H9 (cell line): ENCODE results near the gene UST. TPM values are rescaled to one million over a fixed set of nuclear protein-coding genes. Genes with fewer than 3 reads are reported as not detected.

Experiments used
- DNase-seq: peaks from one replicate; pipeline ENCODE4 v3.0.0-alpha.2; 2017
- H2AFZ ChIP-seq: one replicate; pipeline ENCODE4 v1.6.1; 2013; ENCODE audit warnings: mild to moderate bottlenecking, low read length, control low read depth, moderate library complexity
- H2AK5ac ChIP-seq: 2 replicates; pipeline ENCODE4 v1.6.1; 2013; ENCODE audit warnings: low read length, control low read depth, mixed read lengths; ENCODE audit not compliant: insufficient read length
- H2BK120ac ChIP-seq: one replicate; pipeline ENCODE4 v1.6.1; 2013; ENCODE audit warnings: low read depth, mild to moderate bottlenecking, low read length, control low read depth, inconsistent platforms; ENCODE audit not compliant: poor library complexity, severe bottlenecking
- H2BK12ac ChIP-seq: 2 replicates; pipeline ENCODE4 v1.6.1; 2013; ENCODE audit warnings: low read length, control low read depth, mixed read lengths, low read depth; ENCODE audit not compliant: insufficient read length
- H2BK15ac ChIP-seq: 2 replicates; pipeline ENCODE4 v1.6.1; 2013; ENCODE audit warnings: low read depth, low read length, control low read depth
- H2BK20ac ChIP-seq: one replicate; pipeline ENCODE4 v1.6.1; 2013; ENCODE audit warnings: low read depth, mild to moderate bottlenecking, low read length, control low read depth, inconsistent platforms; ENCODE audit not compliant: poor library complexity, severe bottlenecking
- H2BK5ac ChIP-seq: 2 replicates; pipeline ENCODE4 v1.6.1; 2013; ENCODE audit warnings: low read length, control low read depth, mixed read lengths; ENCODE audit not compliant: insufficient read length
- H3K14ac ChIP-seq: 2 replicates; pipeline ENCODE4 v1.6.1; 2013; ENCODE audit warnings: low read length, control low read depth; ENCODE audit not compliant: insufficient read depth
- H3K18ac ChIP-seq: 2 replicates; pipeline ENCODE4 v1.6.1; 2013; ENCODE audit warnings: low read depth, mild to moderate bottlenecking, mixed read lengths, low read length, control low read depth; ENCODE audit not compliant: insufficient read length
- H3K23ac ChIP-seq: 2 replicates; pipeline ENCODE4 v1.6.1; 2013; ENCODE audit warnings: low read length, control low read depth, mixed read lengths, low read depth; ENCODE audit not compliant: insufficient read length
- H3K23me2 ChIP-seq: 2 replicates; pipeline ENCODE4 v1.6.1; 2013; ENCODE audit warnings: low read depth, mild to moderate bottlenecking, mixed read lengths, low read length, control low read depth; ENCODE audit not compliant: insufficient read length, poor library complexity, severe bottlenecking
- H3K27ac ChIP-seq: 2 replicates; pipeline ENCODE4 v1.5.1; 2013; ENCODE audit warnings: low read length, control low read depth, mixed read lengths, low read depth; ENCODE audit not compliant: insufficient read length
- H3K27me3 ChIP-seq: 2 replicates; pipeline ENCODE4 v1.6.1; 2013; ENCODE audit warnings: low read length, control low read depth, inconsistent platforms; ENCODE audit not compliant: insufficient read depth
- H3K4ac ChIP-seq: 2 replicates; pipeline ENCODE4 v1.6.1; 2013; ENCODE audit warnings: low read depth, mild to moderate bottlenecking, control low read depth, inconsistent platforms, low read length, moderate library complexity
- H3K4me1 ChIP-seq: 2 replicates; pipeline ENCODE4 v1.6.1; 2013; ENCODE audit warnings: low read length, control low read depth, inconsistent platforms; ENCODE audit not compliant: insufficient read depth
- H3K4me2 ChIP-seq: 2 replicates; pipeline ENCODE4 v1.6.1; 2013; ENCODE audit warnings: low read length, control low read depth, mixed read lengths; ENCODE audit not compliant: insufficient read length, insufficient read depth
- H3K56ac ChIP-seq: 2 replicates; pipeline ENCODE4 v1.6.1; 2013; ENCODE audit warnings: low read depth, mild to moderate bottlenecking, mixed read lengths, low read length, control low read depth; ENCODE audit not compliant: insufficient read length
- H3K79me1 ChIP-seq: 2 replicates; pipeline ENCODE4 v1.6.1; 2013; ENCODE audit warnings: low read depth, mild to moderate bottlenecking, moderate library complexity, low read length, control low read depth, inconsistent platforms; ENCODE audit not compliant: insufficient read depth, poor library complexity, severe bottlenecking
- H3K79me2 ChIP-seq: 2 replicates; pipeline ENCODE4 v1.6.1; 2013; ENCODE audit warnings: low read length, control low read depth, inconsistent platforms; ENCODE audit not compliant: insufficient read depth
- H3K9ac ChIP-seq: 2 replicates; pipeline ENCODE4 v1.6.1; 2013; ENCODE audit warnings: low read length, control low read depth, mixed read lengths; ENCODE audit not compliant: insufficient read length; ENCODE audit errors: extremely low read depth
- H3K9me3 ChIP-seq: one replicate; pipeline ENCODE4 v1.6.1; 2013; ENCODE audit warnings: low read depth, low read length, inconsistent platforms; ENCODE audit not compliant: control insufficient read depth
- H3T11ph ChIP-seq: one replicate; pipeline ENCODE4 v1.6.1; 2013; ENCODE audit warnings: mild to moderate bottlenecking, low read length, control low read depth, inconsistent platforms
- H4K20me1 ChIP-seq: one replicate; pipeline ENCODE4 v1.6.1; 2013; ENCODE audit not compliant: control insufficient read depth, insufficient read length, insufficient read depth
- H4K5ac ChIP-seq: 2 replicates; pipeline ENCODE4 v1.6.1; 2013; ENCODE audit warnings: low read depth, mild to moderate bottlenecking, mixed read lengths, low read length, control low read depth; ENCODE audit not compliant: insufficient read length
- H4K8ac ChIP-seq: replicated peaks from 2 replicates; pipeline ENCODE4 v1.6.1; 2013; ENCODE audit warnings: low read length, control low read depth, mixed read lengths, low read depth; ENCODE audit not compliant: insufficient read length
- H4K91ac ChIP-seq: 2 replicates; pipeline ENCODE4 v1.6.1; 2013; ENCODE audit warnings: low read depth, mild to moderate bottlenecking, moderate library complexity, mixed read lengths, low read length, control low read depth; ENCODE audit not compliant: insufficient read length
- H3K27ac Mint-ChIP-seq, 3 experiments: 2 replicates in 2 of 3; 3 replicates in 1 of 3; pipeline ENCODE4 v1.8.0; 2020 to 2021; ENCODE audit warnings: mixed read lengths in 3 of 3, mild to moderate bottlenecking in 1 of 3, moderate library complexity in 1 of 3
- H3K27me3 Mint-ChIP-seq: 2 replicates; pipeline ENCODE4 v1.8.0; 2021; ENCODE audit warnings: low read depth, mild to moderate bottlenecking, moderate library complexity, mixed read lengths
- H3K36me3 Mint-ChIP-seq, 3 experiments: 2 replicates in 2 of 3; 3 replicates in 1 of 3; pipeline ENCODE4 v1.8.0; 2020 to 2021; ENCODE audit warnings: low read depth in 3 of 3, mixed read lengths in 3 of 3; ENCODE audit not compliant: insufficient read depth in 1 of 3
- H3K4me1 Mint-ChIP-seq, 2 experiments: 2 replicates each; pipeline ENCODE4 v1.8.0; 2020; ENCODE audit warnings: mixed read lengths in 2 of 2
- H3K4me3 Mint-ChIP-seq, 2 experiments: 2 replicates in 1 of 2; 3 replicates in 1 of 2; pipeline ENCODE4 v1.8.0; 2020 to 2021; ENCODE audit warnings: mild to moderate bottlenecking in 2 of 2, mixed read lengths in 2 of 2, moderate library complexity in 1 of 2
- H3K9me3 Mint-ChIP-seq, 2 experiments: 2 replicates in 1 of 2; 3 replicates in 1 of 2; pipeline ENCODE4 v1.8.0; 2020; ENCODE audit warnings: mild to moderate bottlenecking in 2 of 2, mixed read lengths in 2 of 2, moderate library complexity in 1 of 2
- CTCF ChIP-seq: fragments of 200-600 bp; sonication (generic); conservative IDR thresholded peaks from 3 replicates; pipeline ENCODE4 v1.8.0; 2021; ENCODE audit warnings: antibody characterized with exemption, mild to moderate bottlenecking
- WGBS: extraction: QIAGEN DNeasy Blood & Tissue Kit; methylation state at CpG from one replicate; pipeline ENCODE4 v1.1.7; 2013; ENCODE audit warnings: missing lambda C conversion rate, low lambda C conversion rate, mixed read lengths; ENCODE audit not compliant: insufficient read length; ENCODE audit errors: extremely low coverage; 5-methylcytosine and 5-hydroxymethylcytosine counted together
- total RNA-seq: library from RNA; stranded (reverse); gene quantifications from 2 replicates; pipeline ENCODE4 v1.2.1, GENCODE V29; 2021

Gene UST
- total RNA-seq, 1 experiment from 2014 or later: 14.4 TPM

GRCh38 chr6:148845464-148845863 lies 98.6 kb downstream of the UST start:
- Histone ChIP-seq H3K23ac (no peak overlapping the region), H3K27me3 (no peaks in the 10 kb centered on the region), H4K8ac (no peak overlapping the region), H3K14ac (no peak overlapping the region), H3K9me3 (no peaks in the 10 kb centered on the region), H3K4ac (no peak overlapping the region), H2BK15ac (no peak overlapping the region), H3K79me1 (no peaks in the 10 kb centered on the region), H3K23me2 (no peaks in the 10 kb centered on the region), H2BK20ac (no peak overlapping the region), H2BK120ac (no peak overlapping the region), H4K91ac (no peak overlapping the region), H3K79me2 (peaks cover 10% of the 10 kb centered on the region; the same call in 1 of the 2 replicates), H4K20me1 (no peaks in the 10 kb centered on the region), H2BK12ac (no peak overlapping the region), H3K9ac (no peak overlapping the region), H3K4me1 (peaks cover 5% of the 10 kb centered on the region; the same call in 1 of the 2 replicates), H3K27ac (no peak overlapping the region), H3K18ac (no peak overlapping the region), H2BK5ac (no peak overlapping the region), H3K4me2 (no peak overlapping the region), H4K5ac (no peak overlapping the region), H2AK5ac (no peak overlapping the region), H2AFZ (no peak overlapping the region), H3K56ac (no peak overlapping the region), H3T11ph (no peak overlapping the region)
- DNase-seq: no peak
- no peak overlapping the region for H3K4me3 Mint-ChIP-seq
- no CpG with 5 or more reads among the region's 1 CpG for WGBS
- no peak overlapping the region for H3K27ac Mint-ChIP-seq
- H3K27me3 Mint-ChIP-seq: no peaks in the 10 kb centered on the region
- H3K36me3 Mint-ChIP-seq: no peaks in the 10 kb centered on the region; a peak in 3 of 7 replicates
- TF ChIP-seq CTCF: no peak
- H3K4me1 Mint-ChIP-seq: peaks cover 17% of the 10 kb centered on the region in 2 experiments
- H3K9me3 Mint-ChIP-seq: no peaks in the 10 kb centered on the region
